Astrocyte of the cerebellum (primary cell): ENCODE measurements around the gene RNF220.

Experiments
- DNase-seq: peaks from one replicate; pipeline ENCODE4 v3.0.0-alpha.2; 2011; ENCODE audit warnings: low read depth
- H3K4me3 ChIP-seq: 2 replicates; pipeline ENCODE4 v1.5.1; 2011; ENCODE audit warnings: mild to moderate bottlenecking, low read depth, low read length, moderate library complexity
- CTCF ChIP-seq: IDR thresholded peaks from 2 replicates; pipeline ENCODE4 v1.5.1; 2012; ENCODE audit warnings: low read length, low read depth, moderate library complexity, mild to moderate bottlenecking; ENCODE audit errors: missing control alignments
- in situ Hi-C: cut with HindIII; loops from 2 replicates; pipeline ENCODE4 v1.10.0; 2017; ENCODE audit warnings: low sequenced_read_pairs

The RNF220 gene

GRCh38 chr1:44635439-44635838 lies 230.4 kb downstream of the RNF220 start:
- no peak overlapping the region for H3K4me3 ChIP-seq
- no peak for TF ChIP-seq CTCF
- in situ Hi-C loops: no loop called here

GRCh38 chr1:44636083-44636687 lies 231.1 kb downstream of the RNF220 start:
- no peak for TF ChIP-seq CTCF
- DNase-seq: no peak
- in situ Hi-C loops: no loop called here
- no peak overlapping the region for H3K4me3 ChIP-seq

More at GRCh38 chr1:44635439-44635838, 230.4 kb downstream of the RNF220 start:
- DNase-seq: no peak

- DNase-seq: no peak
- in situ Hi-C loops: no loop called here
- no peak overlapping the region for H3K4me3 ChIP-seq
- no peak for TF ChIP-seq CTCF
Measured at GRCh38 chr1:44636688-44637598, 231.9 kb downstream of the RNF220 start.

GRCh38 chr1:44637702-44638411 lies 232.8 kb downstream of the RNF220 start:
- H3K4me3 ChIP-seq: no peak overlapping the region
- in situ Hi-C loops: no loop called here
- no peak for DNase-seq
- no peak for TF ChIP-seq CTCF

- no peak for TF ChIP-seq CTCF
- in situ Hi-C loops: no loop called here
- no peak overlapping the region for H3K4me3 ChIP-seq
- DNase-seq: no peak
Measured at GRCh38 chr1:44640200-44640853, 235.3 kb downstream of the RNF220 start.
